ENCODE data around the gene THY1. TPM values are rescaled to one million over a fixed set of nuclear protein-coding genes. Genes with fewer than 3 reads are reported as not detected.
A peak's percentile ranks its signal among the peaks of the same experiment; 100 is the strongest.

Gene THY1
- total RNA-seq, 4 donors from 2014 or later, result 14.1 to 43.4 (median 30.6) TPM

GRCh38 chr11:119434591-119435330 lies 11.8 kb upstream of the THY1 start:
- no peaks in the 10 kb centered on the region for H3K27me3 ChIP-seq
- no peak overlapping the region for H3K27ac ChIP-seq
- H3K36me3 ChIP-seq, result no peaks in the 10 kb centered on the region
- no peak overlapping the region for H3K4me3 ChIP-seq (replicated peaks in 1 of 3)
- no peaks in the 10 kb centered on the region for H3K4me1 ChIP-seq
- intact Hi-C loops (cut with DNase I), result no loop called here
- TF ChIP-seq CTCF (IDR thresholded peaks at IDR 0.05), result no peak
- TF ChIP-seq POLR2A (IDR thresholded peaks at IDR 0.05), result no peak
- no peaks in the 10 kb centered on the region for H3K9me3 ChIP-seq
- no peak for DNase-seq
- 90 to 94% methylated on average over 1 of the region's 1 CpG for WGBS, 2 donors

- no peaks in the 10 kb centered on the region for H3K36me3 ChIP-seq
- no peaks in the 10 kb centered on the region for H3K27me3 ChIP-seq
- no peak for DNase-seq
- 22 to 27% methylated on average over 1 of the region's 1 CpG for WGBS, 2 donors
- no peaks in the 10 kb centered on the region for H3K4me1 ChIP-seq
- no peak overlapping the region for H3K27ac ChIP-seq
- no peaks in the 10 kb centered on the region for H3K9me3 ChIP-seq
- intact Hi-C loops (cut with DNase I), result no loop called here
- TF ChIP-seq POLR2A (IDR thresholded peaks at IDR 0.05), result no peak
- no peak for TF ChIP-seq CTCF (IDR thresholded peaks at IDR 0.05)
- no peak overlapping the region for H3K4me3 ChIP-seq (replicated peaks in 1 of 3)
These were observed 10.4 kb upstream of the THY1 start for GRCh38 chr11:119433358-119433725.

GRCh38 chr11:119432484-119433357 lies 9.7 kb upstream of the THY1 start:
- intact Hi-C loops (cut with DNase I), result no loop called here
- Histone ChIP-seq H3K27me3 (no peaks in the 10 kb centered on the region), H3K36me3 (no peaks in the 10 kb centered on the region), H3K27ac (peak overlapping the region in 1 of 3 donors; percentile 40), H3K9me3 (no peaks in the 10 kb centered on the region), H3K4me1 (no peaks in the 10 kb centered on the region), H3K4me3 (replicated peaks in 1 of 3) (no peak overlapping the region)
- TF ChIP-seq POLR2A (IDR thresholded peaks at IDR 0.05), result no peak
- 54 to 58% methylated on average over 18 to 21 of the region's 21 CpGs for WGBS, 2 donors
- no peak for DNase-seq

- H3K27ac ChIP-seq, result no peak overlapping the region
- WGBS, 2 donors, result 92 to 94% methylated on average over 7 of the region's 7 CpGs
- H3K4me3 ChIP-seq (replicated peaks in 1 of 3), result no peak overlapping the region
- no peaks in the 10 kb centered on the region for H3K4me1 ChIP-seq
- H3K27me3 ChIP-seq, result no peaks in the 10 kb centered on the region
- no peak for DNase-seq
- no peaks in the 10 kb centered on the region for H3K9me3 ChIP-seq
- intact Hi-C loops (cut with DNase I), result no loop called here
- no peaks in the 10 kb centered on the region for H3K36me3 ChIP-seq
- no peak for TF ChIP-seq CTCF (IDR thresholded peaks at IDR 0.05)
- TF ChIP-seq POLR2A (IDR thresholded peaks at IDR 0.05), result no peak
These were observed 8.6 kb upstream of the THY1 start for GRCh38 chr11:119431523-119431922.

- H3K4me3 ChIP-seq (replicated peaks in 1 of 3), result no peak overlapping the region
- H3K36me3 ChIP-seq, result no peaks in the 10 kb centered on the region
- no peaks in the 10 kb centered on the region for H3K27me3 ChIP-seq
- H3K9me3 ChIP-seq, result no peaks in the 10 kb centered on the region
- intact Hi-C loops (cut with DNase I), result no loop called here
- WGBS, 2 donors, result 75 to 93% methylated on average over 5 of the region's 5 CpGs
- no peak overlapping the region for H3K27ac ChIP-seq
- peak in 1 of 2 donors; percentile 10 for DNase-seq
- TF ChIP-seq CTCF (IDR thresholded peaks at IDR 0.05), result no peak
- peaks cover 7 to 11% of the 10 kb centered on the region in 2 donors for H3K4me1 ChIP-seq
These were observed 4.3 kb upstream of the THY1 start for GRCh38 chr11:119427279-119427678.

Measured in thyroid gland (tissue), 4 donors.